A549 (cell line): Measurements from ENCODE around the gene STYXL2.

Experiments
- BHLHE40 ChIP-seq: IDR thresholded peaks from 2 replicates; pipeline ENCODE4 v1.6.1; 2012; ENCODE audit warnings: low read depth, low read length, inconsistent platforms
- CTCF ChIP-seq: fragments of >200 bp; sonication (Bioruptor Twin); formaldehyde crosslinking; IDR thresholded peaks from 3 replicates; pipeline ENCODE4 v1.5.1; 2016
- ELK1 ChIP-seq: fragments of 150-350 bp; IDR thresholded peaks from 2 replicates; pipeline ENCODE4 v1.6.1; 2014; ENCODE audit warnings: low read depth, mild to moderate bottlenecking, low read length
- EP300 ChIP-seq, 2 experiments: fragments of >200 bp; sonication (Bioruptor Twin); formaldehyde crosslinking; IDR thresholded peaks; 2 replicates in 1 of 2; 3 replicates in 1 of 2; pipeline ENCODE4 v1.6.1; 2016 to 2017
- ESRRA ChIP-seq: fragments of 150-350 bp; IDR thresholded peaks from 2 replicates; pipeline ENCODE4 v1.6.1; 2014; ENCODE audit warnings: mild to moderate bottlenecking, low read length, borderline replicate concordance
- HDAC2 ChIP-seq: fragments of 200-600 bp; sonication (generic); IDR thresholded peaks from 2 replicates; pipeline ENCODE4 v1.6.1; 2016
- MAFK ChIP-seq: fragments of 450-650 bp; IDR thresholded peaks from 2 replicates; pipeline ENCODE4 v1.6.1; 2014; ENCODE audit not compliant: partially characterized antibody
- MYC ChIP-seq: IDR thresholded peaks from 2 replicates; pipeline ENCODE4 v1.6.1; 2012; ENCODE audit warnings: mild to moderate bottlenecking, inconsistent platforms, low read length, improper control_type of control experiment, borderline replicate concordance
- POLR2A ChIP-seq: IDR thresholded peaks from 2 replicates; pipeline ENCODE4 v1.6.1; 2012; ENCODE audit warnings: mild to moderate bottlenecking, low read length
- RFX5 ChIP-seq: fragments of 450-650 bp; IDR thresholded peaks from 2 replicates; pipeline ENCODE4 v1.7.1; 2014; ENCODE audit warnings: antibody characterized with exemption, mild to moderate bottlenecking, moderate library complexity
- SMC3 ChIP-seq: fragments of >200 bp; sonication (Bioruptor Twin); formaldehyde crosslinking; IDR thresholded peaks from 3 replicates; pipeline ENCODE4 v1.6.1; 2018; ENCODE audit warnings: inconsistent platforms
- ZNF302 ChIP-seq: fragments of 250-450 bp; sonication (Bioruptor Pico); IDR thresholded peaks from 2 replicates; pipeline ENCODE4 v1.9.0; 2021; ENCODE audit warnings: inconsistent platforms, mild to moderate bottlenecking, moderate library complexity
- TF ChIP-seq, protein P1 (sequence below): fragments of >200 bp; sonication (Bioruptor Twin); formaldehyde crosslinking; IDR thresholded peaks from 3 replicates; pipeline ENCODE4 v1.6.1; 2016
- TF ChIP-seq, protein P2 (sequence below): IDR thresholded peaks from 2 replicates; pipeline ENCODE4 v1.6.1; 2012

- TF ChIP-seq CTCF = no peak
- no peak for TF ChIP-seq POLR2A
- TF ChIP-seq, protein P1, sequence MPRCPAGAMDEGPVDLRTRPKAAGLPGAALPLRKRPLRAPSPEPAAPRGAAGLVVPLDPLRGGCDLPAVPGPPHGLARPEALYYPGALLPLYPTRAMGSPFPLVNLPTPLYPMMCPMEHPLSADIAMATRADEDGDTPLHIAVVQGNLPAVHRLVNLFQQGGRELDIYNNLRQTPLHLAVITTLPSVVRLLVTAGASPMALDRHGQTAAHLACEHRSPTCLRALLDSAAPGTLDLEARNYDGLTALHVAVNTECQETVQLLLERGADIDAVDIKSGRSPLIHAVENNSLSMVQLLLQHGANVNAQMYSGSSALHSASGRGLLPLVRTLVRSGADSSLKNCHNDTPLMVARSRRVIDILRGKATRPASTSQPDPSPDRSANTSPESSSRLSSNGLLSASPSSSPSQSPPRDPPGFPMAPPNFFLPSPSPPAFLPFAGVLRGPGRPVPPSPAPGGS = no peak
- TF ChIP-seq BHLHE40 = no peak
- TF ChIP-seq ELK1 = no peak
- TF ChIP-seq, protein P2, sequence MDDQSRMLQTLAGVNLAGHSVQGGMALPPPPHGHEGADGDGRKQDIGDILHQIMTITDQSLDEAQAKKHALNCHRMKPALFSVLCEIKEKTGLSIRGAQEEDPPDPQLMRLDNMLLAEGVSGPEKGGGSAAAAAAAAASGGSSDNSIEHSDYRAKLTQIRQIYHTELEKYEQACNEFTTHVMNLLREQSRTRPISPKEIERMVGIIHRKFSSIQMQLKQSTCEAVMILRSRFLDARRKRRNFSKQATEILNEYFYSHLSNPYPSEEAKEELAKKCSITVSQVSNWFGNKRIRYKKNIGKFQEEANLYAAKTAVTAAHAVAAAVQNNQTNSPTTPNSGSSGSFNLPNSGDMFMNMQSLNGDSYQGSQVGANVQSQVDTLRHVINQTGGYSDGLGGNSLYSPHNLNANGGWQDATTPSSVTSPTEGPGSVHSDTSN = no peak
- no peak for TF ChIP-seq ESRRA
- TF ChIP-seq EP300 (IDR thresholded peaks at IDR 0.05) = no peak
- no peak for TF ChIP-seq ZNF302 (CRISPR knock-in tag)
- TF ChIP-seq SMC3 = no peak
- no peak for TF ChIP-seq HDAC2
- TF ChIP-seq MAFK = no peak
- no peak for TF ChIP-seq MYC
- no peak for TF ChIP-seq RFX5
These were observed 42.9 kb downstream of the STYXL2 start for GRCh38 chr1:167136806-167137205.
